ENCODE measurements around the gene PALB2. TPM values are rescaled to one million over a fixed set of nuclear protein-coding genes. Genes with fewer than 3 reads are reported as not detected.
A peak's percentile ranks its signal among the peaks of the same experiment; 100 is the strongest.

The PALB2 gene
- total and polyA plus RNA-seq, 10 of the 15 experiments (the other 5 are each of a cell fraction or from before 2014, with no cell fraction given) = 9.2 to 24.6 (median 17.6) TPM

DNA sequence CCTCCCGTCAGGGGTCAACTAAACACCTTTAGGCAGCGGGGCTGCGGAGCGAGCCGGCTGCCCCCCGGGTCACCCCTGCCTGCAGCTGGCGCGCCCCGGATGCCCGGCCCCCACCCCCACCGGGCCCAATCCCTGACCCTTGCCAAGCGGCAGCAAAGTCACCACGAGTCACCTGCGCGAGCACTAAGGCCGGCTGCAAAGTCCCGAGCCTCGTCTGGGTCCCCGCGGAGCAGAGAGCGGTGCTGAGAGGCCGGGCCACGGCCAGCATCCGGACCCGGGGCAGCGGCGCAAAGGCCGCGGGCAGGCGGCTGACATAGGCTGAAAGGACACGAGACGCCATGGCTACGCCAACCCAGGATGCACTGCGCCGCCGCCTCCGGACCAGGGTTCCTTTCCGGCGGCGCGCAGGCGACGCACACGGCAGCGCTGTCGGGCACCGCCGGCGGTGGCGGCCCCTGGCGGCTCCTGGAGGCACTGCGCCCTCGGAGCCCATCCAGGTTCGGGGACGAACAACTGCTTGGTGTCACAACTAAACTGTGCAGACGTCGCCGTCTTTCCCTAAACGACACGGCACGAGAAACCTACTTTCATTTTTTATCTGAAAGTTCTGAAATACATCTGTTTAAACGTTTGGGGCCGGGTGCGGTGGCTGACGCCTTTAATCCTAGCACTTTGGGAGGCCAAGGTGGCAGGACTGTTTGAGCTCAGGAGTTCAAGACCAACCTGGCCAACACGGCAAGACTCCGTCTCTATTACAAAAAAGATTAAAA lies 45.0 kb downstream of the PALB2 start, which contains the start of gene NDUFAB1 (continued):
- TF ChIP-seq IRF3 (IDR thresholded peaks at IDR 0.05) (no peak), MTA2 (IDR thresholded peaks at IDR 0.05; ENCODE audit: low read depth) (no peak), IKZF2 (IDR thresholded peaks at IDR 0.05) (no peak), CBX3 (IDR thresholded peaks at IDR 0.05; ENCODE audit: borderline replicate concordance, low read depth) (no peak), ASH2L (IDR thresholded peaks at IDR 0.05; ENCODE audit: borderline replicate concordance, low read depth) (no peak), CEBPB (IDR thresholded peaks at IDR 0.05; ENCODE audit: borderline replicate concordance in 1 of 2, low read depth in 2 of 2, low read length in 2 of 2) (no peak), IRF4 (IDR thresholded peaks at IDR 0.05; ENCODE audit: low read depth, low read length) (peak; percentile 46; the same call in 1 of the 2 replicates), GATAD2B (conservative IDR thresholded peaks at IDR 0.05; ENCODE audit: low read depth) (peak; percentile 60; the same call in 1 of the 2 replicates), NBN (IDR thresholded peaks at IDR 0.05) (no peak), ZBTB11 (CRISPR knock-in tag; IDR thresholded peaks at IDR 0.05) (no peak), HDAC2 (IDR thresholded peaks at IDR 0.05) (peak; percentile 54; the same call in 1 of the 2 replicates), TBL1XR1 (IDR thresholded peaks at IDR 0.05; ENCODE audit: low read depth, low read length) (no peak), MEF2B (IDR thresholded peaks at IDR 0.05; ENCODE audit: partially characterized antibody, poor library complexity, severe bottlenecking) (no peak), NFXL1 (IDR thresholded peaks at IDR 0.05; ENCODE audit: borderline replicate concordance) (no peak), MAX (IDR thresholded peaks at IDR 0.05; ENCODE audit: low read depth, low read length) (peak; percentile 71; the same call in 1 of the 2 replicates), MEF2A (IDR thresholded peaks at IDR 0.05; ENCODE audit: insufficient read depth, low read depth, low read length) (0 out of 2 replicates have a peak, but pooled peaks have one; percentile 18), SREBF1 (IDR thresholded peaks at IDR 0.05; ENCODE audit: low read length) (no peak), KLF5 (IDR thresholded peaks at IDR 0.05; ENCODE audit: partially characterized antibody) (peak; percentile 76), BACH1 (IDR thresholded peaks at IDR 0.05; ENCODE audit: borderline replicate concordance) (peak; percentile 47; the same call in 1 of the 2 replicates), ETV6 (conservative IDR thresholded peaks at IDR 0.05 in 1 of 2, IDR thresholded peaks at IDR 0.05 in 1 of 2; ENCODE audit: borderline replicate concordance in 1 of 2, low read depth in 1 of 2) (no peak), USF1 (IDR thresholded peaks at IDR 0.05; ENCODE audit: borderline replicate concordance, extremely low read length, insufficient read depth, low read depth, low read length) (no peak), NRF1 (conservative IDR thresholded peaks at IDR 0.05; ENCODE audit: low read depth, low read length) (peak; percentile 32; the same call in 1 of the 2 replicates), ZNF24 (IDR thresholded peaks at IDR 0.05) (peak; percentile 71), ZNF217 (IDR thresholded peaks at IDR 0.05) (peak; percentile 62; the same call in 1 of the 2 replicates), HDGF (IDR thresholded peaks at IDR 0.05) (no peak), BRCA1 (IDR thresholded peaks at IDR 0.05; ENCODE audit: low read depth, low read length) (no peak)
